HEK293T (cell line): ENCODE results near the gene MCF2.

Source experiments
- ARNT ChIP-seq: fragments of 450-650 bp; IDR thresholded peaks from 2 replicates; pipeline ENCODE4 v1.6.1; 2017; ENCODE audit warnings: mild to moderate bottlenecking
- CTBP1 ChIP-seq: fragments of 450-650 bp; IDR thresholded peaks from 2 replicates; pipeline ENCODE4 v1.6.1; 2016; ENCODE audit warnings: borderline replicate concordance
- ELF4 ChIP-seq: fragments of 450-650 bp; IDR thresholded peaks from 2 replicates; pipeline ENCODE4 v1.6.1; 2017; ENCODE audit warnings: antibody characterized with exemption
- FOXA1 ChIP-seq: fragments of 450-650 bp; IDR thresholded peaks from 2 replicates; pipeline ENCODE4 v1.6.1; 2016; ENCODE audit warnings: mild to moderate bottlenecking
- FOXM1 ChIP-seq: fragments of 450-650 bp; IDR thresholded peaks from 2 replicates; pipeline ENCODE4 v1.6.1; 2017; ENCODE audit warnings: mild to moderate bottlenecking, borderline replicate concordance
- HDGF ChIP-seq: fragments of 450-650 bp; IDR thresholded peaks from 2 replicates; pipeline ENCODE4 v1.6.1; 2017; ENCODE audit warnings: antibody characterized with exemption, borderline replicate concordance
- L3MBTL2 ChIP-seq: fragments of 450-650 bp; conservative IDR thresholded peaks from 2 replicates; pipeline ENCODE4 v1.6.1; 2016; ENCODE audit warnings: mild to moderate bottlenecking
- LEF1 ChIP-seq: fragments of 450-650 bp; IDR thresholded peaks from 2 replicates; pipeline ENCODE4 v1.6.1; 2017; ENCODE audit warnings: mild to moderate bottlenecking, borderline replicate concordance
- SUZ12 ChIP-seq: fragments of 450-650 bp; IDR thresholded peaks from 2 replicates; pipeline ENCODE4 v1.6.1; 2016; ENCODE audit warnings: mild to moderate bottlenecking
- ZNF384 ChIP-seq: fragments of 450-650 bp; IDR thresholded peaks from 2 replicates; pipeline ENCODE4 v1.6.1; 2016

- TF ChIP-seq FOXA1 = no peak
- no peak for TF ChIP-seq HDGF
- no peak for TF ChIP-seq ARNT
- TF ChIP-seq SUZ12 = no peak
- no peak for TF ChIP-seq CTBP1
- TF ChIP-seq ZNF384 = no peak
- no peak for TF ChIP-seq LEF1
- TF ChIP-seq ELF4 = no peak
- TF ChIP-seq FOXM1 = no peak
- TF ChIP-seq L3MBTL2 = no peak
Measured at GRCh38 chrX:139581068-139581467, 126.9 kb downstream of the MCF2 start.
